Stimulated activated CD4-positive, alpha-beta T cell treated with anti-CD3 and anti-CD28 coated beads, Interleukin-15, amount 100 ng/mL, for 48 hours (primary cell): Measurements from ENCODE around the gene KLHL25.
"Not testable (repeated sequence)": the region's sequence is repeated elsewhere in the genome, so short reads cannot be mapped to it uniquely, and the experiment has no call there.

Source experiments
- DNase-seq, 2 donors: peaks; one replicate each; pipeline ENCODE4 v3.0.0-alpha.2; 2020; ENCODE audit warnings: low read depth in 2 of 2

Gene KLHL25

GRCh38 chr15:85794598-85795336 is at the start of gene KLHL25:
Gene KLHL25 (minus strand): TSS chr15:85794925. CDS start chr15:85769810, 25,115 bp downstream.
- DNase-seq, result peak; percentile 84 to 86

- no peak for DNase-seq
Observed at GRCh38 chr15:85840802-85841152, 46.1 kb upstream of the KLHL25 start.

- peak; percentile 60 to 74 for DNase-seq
Observed at GRCh38 chr15:85840079-85840801, 45.5 kb upstream of the KLHL25 start.

- DNase-seq, result no peak
Observed at GRCh38 chr15:85839643-85840042, 44.9 kb upstream of the KLHL25 start.

GRCh38 chr15:85838655-85839054 is 43.9 kb upstream of the KLHL25 start:
- DNase-seq, result no peak

- no peak for DNase-seq
Observed at GRCh38 chr15:85837881-85838280, 43.2 kb upstream of the KLHL25 start.

GRCh38 chr15:85837011-85837433 is 42.3 kb upstream of the KLHL25 start:
- no peak for DNase-seq

GRCh38 chr15:85834651-85835050 is 39.9 kb upstream of the KLHL25 start:
- DNase-seq, result no peak

GRCh38 chr15:85832394-85832793 is 37.7 kb upstream of the KLHL25 start:
- DNase-seq, result no peak

- peak in 1 of 2 donors; percentile 14 for DNase-seq
Observed at GRCh38 chr15:85831415-85832113, 36.8 kb upstream of the KLHL25 start.

- not testable (repeated sequence) for DNase-seq
Observed at GRCh38 chr15:85829754-85830153, 35.0 kb upstream of the KLHL25 start.

GRCh38 chr15:85828874-85829273 is 34.1 kb upstream of the KLHL25 start:
- DNase-seq, result no peak

GRCh38 chr15:85828126-85828525 is 33.4 kb upstream of the KLHL25 start:
- no peak for DNase-seq

GRCh38 chr15:85826756-85827515 is 32.2 kb upstream of the KLHL25 start:
- no peak for DNase-seq

- DNase-seq, result no peak
Observed at GRCh38 chr15:85825719-85826118, 31.0 kb upstream of the KLHL25 start.

- DNase-seq, result no peak
Observed at GRCh38 chr15:85825118-85825517, 30.4 kb upstream of the KLHL25 start.

GRCh38 chr15:85821545-85821944 is 26.8 kb upstream of the KLHL25 start:
- no peak for DNase-seq

GRCh38 chr15:85819938-85820337 is 25.2 kb upstream of the KLHL25 start:
- DNase-seq, result no peak

- DNase-seq, result no peak
Observed at GRCh38 chr15:85813234-85813633, 18.5 kb upstream of the KLHL25 start.

GRCh38 chr15:85810075-85810474 is 15.3 kb upstream of the KLHL25 start:
- no peak for DNase-seq

GRCh38 chr15:85805420-85805819 is 10.7 kb upstream of the KLHL25 start:
- no peak for DNase-seq
